Cortex of kidney (tissue), 1 donor: ENCODE results near the gene RNU5B-1.
"Not testable (repeated sequence)": the region's sequence is repeated elsewhere in the genome, so short reads cannot be mapped to it uniquely, and the experiment has no call there.

Experiments used
- DNase-seq: peaks from one replicate; lab custom pipeline; 2025; lab: John Stamatoyannopoulos, UW

The RNU5B-1 gene

DNA sequence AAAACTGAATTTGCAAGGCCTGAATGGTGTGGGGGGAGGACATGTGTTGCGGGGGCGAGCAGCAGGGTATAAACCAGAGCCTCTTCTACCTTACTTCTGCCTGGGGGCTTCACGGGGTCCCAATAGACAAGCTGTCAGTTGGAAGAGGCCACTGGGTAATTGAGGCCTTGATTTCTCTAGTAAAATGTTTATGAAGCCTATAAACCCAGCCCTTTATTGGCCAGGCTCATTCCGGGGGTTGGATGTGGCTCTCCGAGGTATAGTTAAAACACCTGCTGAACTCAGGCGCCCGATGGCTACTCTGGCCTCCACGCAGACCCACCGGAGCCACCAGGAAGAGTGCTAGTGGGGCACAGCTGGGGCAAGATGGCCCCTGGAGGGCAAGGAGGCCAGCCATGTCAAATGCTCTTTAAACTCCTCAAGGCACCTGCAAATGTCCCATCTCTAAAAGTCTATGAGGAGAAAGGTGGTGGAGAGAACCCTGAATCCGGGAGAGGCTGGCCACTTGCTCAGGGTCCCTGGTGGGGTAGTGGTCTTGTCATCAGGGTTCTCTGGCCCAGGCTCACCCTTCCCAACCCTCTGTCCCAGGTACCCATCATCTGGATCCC lies 39.0 kb downstream of the RNU5B-1 start:
- no peak for DNase-seq

DNA sequence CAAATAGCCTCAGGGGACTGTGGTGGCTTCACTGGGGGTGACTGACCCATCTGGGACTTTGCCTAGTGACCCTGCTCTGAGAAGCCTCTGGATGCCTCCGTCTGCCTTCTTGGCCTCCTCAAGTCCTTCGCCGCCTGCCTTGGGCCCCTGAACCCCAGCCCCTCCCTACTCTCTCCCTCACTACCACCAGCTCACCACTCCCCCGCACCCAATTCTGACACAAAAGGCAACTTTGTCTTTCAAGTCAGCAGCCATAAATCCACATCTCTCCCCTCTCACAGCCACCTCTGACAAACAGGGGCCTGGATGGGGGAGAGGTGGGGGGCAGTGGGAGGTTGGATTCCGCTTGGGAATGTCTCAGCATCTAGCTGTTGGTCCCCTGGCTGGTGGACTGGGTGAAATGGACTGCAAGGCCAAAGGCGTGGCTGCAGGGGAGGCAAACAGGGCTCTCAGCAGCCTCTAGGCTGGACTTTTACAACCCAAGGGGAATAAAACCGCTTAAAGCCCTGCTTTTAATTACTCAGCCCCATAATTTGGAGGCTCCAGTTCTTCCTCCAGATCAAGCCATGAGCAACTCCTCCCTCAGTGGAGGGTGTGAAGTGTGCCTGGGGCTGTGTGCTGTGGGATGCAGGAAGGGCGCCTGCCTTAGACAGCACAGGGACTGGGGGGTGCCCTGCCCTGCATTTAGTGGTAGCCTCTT lies 39.9 kb downstream of the RNU5B-1 start:
- DNase-seq: no peak

DNA sequence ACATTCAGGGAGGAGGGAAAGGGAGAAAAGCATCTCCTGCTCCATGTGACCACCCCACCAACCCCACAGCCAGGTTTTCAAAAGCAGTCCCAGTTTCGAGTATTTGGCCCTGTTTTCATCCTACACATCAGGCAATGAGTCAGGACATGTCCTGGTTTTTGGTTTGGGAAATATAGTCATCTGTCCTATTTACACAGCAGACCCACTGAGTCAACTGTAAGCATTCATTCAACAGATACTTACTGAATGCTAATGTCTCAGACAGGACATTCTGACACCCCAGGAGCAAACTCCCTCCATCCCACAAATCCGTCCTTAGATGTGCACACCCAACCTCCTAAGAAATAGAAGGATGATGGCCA lies 40.4 kb downstream of the RNU5B-1 start:
- no peak for DNase-seq

DNA sequence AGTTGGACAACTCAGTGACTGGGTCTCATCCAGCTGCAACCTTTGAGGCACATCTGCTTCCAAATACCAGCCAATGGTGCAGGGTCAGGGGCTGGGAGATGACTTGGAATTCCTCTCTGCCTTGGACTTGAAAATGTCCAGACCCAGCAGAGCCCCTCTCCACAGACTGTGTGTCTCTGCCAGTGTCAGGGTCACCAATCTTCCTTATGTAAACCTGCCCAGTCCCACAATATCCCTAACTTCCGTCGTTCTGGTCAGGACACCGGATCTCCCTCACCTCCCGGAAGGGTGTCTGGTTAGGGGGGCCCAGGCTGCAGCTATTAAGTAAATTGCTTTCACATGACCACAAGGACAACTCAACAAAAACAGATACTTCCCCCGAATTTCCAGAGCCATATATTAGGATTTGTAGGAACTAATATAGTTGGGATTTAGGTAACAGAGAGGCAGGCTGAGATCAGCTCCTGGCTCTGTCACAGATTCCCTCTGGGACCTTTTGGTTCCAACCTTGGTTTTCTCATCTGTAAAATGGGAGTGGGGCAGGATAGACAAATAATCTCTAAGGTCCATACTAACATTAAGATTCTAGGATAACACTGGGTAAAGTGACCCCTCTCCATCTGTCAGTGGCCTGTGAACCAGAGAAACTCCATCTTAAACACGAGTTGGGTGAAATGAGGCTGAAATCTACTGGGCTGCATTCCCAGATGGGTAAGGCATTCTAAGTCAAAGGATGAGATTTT lies 42.5 kb downstream of the RNU5B-1 start:
- no peak for DNase-seq

DNA sequence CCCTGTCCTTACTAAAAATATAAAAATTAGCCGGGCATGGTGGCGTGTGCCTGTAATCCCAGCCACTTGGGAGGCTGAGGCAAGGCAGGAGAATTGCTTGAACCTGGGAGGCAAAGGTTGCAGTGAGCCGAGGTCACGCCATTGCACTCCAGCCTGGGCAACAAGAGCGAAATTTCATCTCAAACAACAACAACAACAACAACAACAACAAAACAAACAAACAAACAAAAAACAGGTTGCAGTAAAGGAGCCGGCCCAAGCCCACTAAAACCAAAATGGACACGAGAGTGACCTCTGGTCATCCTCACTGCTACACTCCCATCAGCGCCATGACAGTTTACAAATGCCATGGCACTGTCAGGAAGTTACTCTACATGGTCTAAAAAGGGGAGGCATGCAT lies 43.3 kb downstream of the RNU5B-1 start:
- DNase-seq: not testable (repeated sequence)

DNA sequence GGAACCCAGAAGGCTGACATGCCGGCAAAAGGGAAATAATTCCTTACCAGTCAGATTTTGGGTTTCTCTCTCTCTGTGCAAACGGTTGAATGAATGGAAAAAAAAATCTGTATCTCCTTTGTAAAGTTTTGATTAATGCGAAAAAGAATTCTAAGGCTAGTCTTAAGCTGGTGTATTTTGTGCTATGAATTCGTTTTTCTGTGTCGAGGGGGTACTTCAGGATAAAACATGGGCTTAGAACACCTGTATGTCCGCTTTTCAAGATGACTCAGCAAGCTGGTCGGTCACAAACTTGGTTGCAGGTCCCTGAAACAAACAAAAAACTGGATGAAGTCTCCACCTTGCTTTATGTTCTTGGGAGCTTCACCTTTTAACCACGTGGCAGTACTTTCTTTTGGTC lies 44.9 kb downstream of the RNU5B-1 start:
- DNase-seq: no peak

DNA sequence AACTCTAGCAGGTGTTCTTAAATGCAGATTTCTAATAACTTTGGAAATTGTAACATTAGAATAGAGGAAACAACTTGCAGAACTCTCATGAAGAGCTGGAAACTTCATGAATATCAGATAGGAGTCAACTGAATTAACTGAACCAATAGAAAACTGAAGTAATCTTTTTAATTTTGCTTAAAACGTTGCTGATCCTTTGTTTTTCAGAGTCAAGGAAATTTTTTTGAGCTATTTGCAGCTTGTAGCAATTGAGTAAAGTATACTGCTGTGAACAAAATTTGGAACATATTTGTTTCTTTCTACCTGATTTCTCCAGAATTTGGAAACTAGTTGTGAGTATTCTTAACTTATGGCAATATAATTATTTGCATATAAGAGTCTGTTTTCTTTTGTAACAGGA lies 47.5 kb downstream of the RNU5B-1 start:
- not testable (repeated sequence) for DNase-seq
